HepG2 (cell line): ENCODE data around the gene GRB10. TPM values are rescaled to one million over a fixed set of nuclear protein-coding genes. Genes with fewer than 3 reads are reported as not detected.

Source experiments
- DZIP1 ChIP-seq: sonication (generic); formaldehyde crosslinking; IDR thresholded peaks from 2 replicates; pipeline ENCODE4 v1.5.0; 2020; ENCODE audit warnings: mild to moderate bottlenecking, missing genetic modification reagents
- ETV5 ChIP-seq: IDR thresholded peaks from 2 replicates; pipeline ENCODE4 v1.6.1; 2018; ENCODE audit warnings: missing biosample characterization, missing genetic modification reagents, inconsistent platforms, borderline replicate concordance
- EZH2 ChIP-seq: conservative IDR thresholded peaks from 2 replicates; pipeline ENCODE4 v1.6.1; 2012; ENCODE audit warnings: mild to moderate bottlenecking, low read depth, low read length, moderate library complexity
- GATAD1 ChIP-seq: IDR thresholded peaks from 2 replicates; pipeline ENCODE4 v1.6.1; 2016; ENCODE audit warnings: missing genetic modification reagents, missing compliant biosample characterization
- GZF1 ChIP-seq: sonication (generic); formaldehyde crosslinking; IDR thresholded peaks from 2 replicates; pipeline ENCODE4 v1.5.1; 2020; ENCODE audit warnings: mild to moderate bottlenecking, missing genetic modification reagents
- HNF4G ChIP-seq, 2 experiments: sonication (generic) in 1 of 2; formaldehyde crosslinking in 1 of 2; IDR thresholded peaks; 2 replicates each; pipeline versions ENCODE4 v1.4.0 to v1.6.1; 2011 to 2020; ENCODE audit warnings: borderline replicate concordance in 2 of 2, low read depth in 2 of 2, mild to moderate bottlenecking in 2 of 2, low read length in 1 of 2, missing genetic modification reagents in 1 of 2, moderate library complexity in 1 of 2
- MYNN ChIP-seq: sonication (generic); formaldehyde crosslinking; IDR thresholded peaks from 2 replicates; pipeline ENCODE4 v1.4.0; 2020; ENCODE audit warnings: mild to moderate bottlenecking, low read depth, missing genetic modification reagents
- RAD21 ChIP-seq: fragments of 450-650 bp; formaldehyde crosslinking; IDR thresholded peaks from 2 replicates; pipeline ENCODE4 v1.5.0; 2020; ENCODE audit warnings: mild to moderate bottlenecking
- RNF2 ChIP-seq: fragments of 450-650 bp; conservative IDR thresholded peaks from 2 replicates; pipeline ENCODE4 v1.6.1; 2016; ENCODE audit warnings: low read depth
- SMC3 ChIP-seq: IDR thresholded peaks from 2 replicates; pipeline ENCODE4 v1.6.1; 2011; ENCODE audit warnings: low read length, improper control_type of control experiment
- STAG1 ChIP-seq: sonication (generic); formaldehyde crosslinking; IDR thresholded peaks from 2 replicates; pipeline ENCODE4 v1.4.0; 2020; ENCODE audit warnings: missing genetic modification reagents
- XRCC5 ChIP-seq: fragments of 200-400 bp; formaldehyde crosslinking; optimal IDR thresholded peaks from 2 replicates; pipeline ENCODE3; 2017; ENCODE audit warnings: mild to moderate bottlenecking, low read length
- ZBTB3 ChIP-seq: sonication (generic); formaldehyde crosslinking; IDR thresholded peaks from 2 replicates; pipeline ENCODE4 v1.4.0; 2020; ENCODE audit warnings: low read depth, mild to moderate bottlenecking, moderate library complexity, missing genetic modification reagents, borderline replicate concordance
- ZFP1 ChIP-seq: IDR thresholded peaks from 2 replicates; pipeline ENCODE4 v1.6.1; 2016
- ZNF569 ChIP-seq: sonication (generic); formaldehyde crosslinking; IDR thresholded peaks from 2 replicates; pipeline ENCODE4 v1.5.0; 2020; ENCODE audit warnings: mild to moderate bottlenecking, missing genetic modification reagents, moderate library complexity, borderline replicate concordance
- ZNF615 ChIP-seq: sonication (generic); formaldehyde crosslinking; IDR thresholded peaks from 2 replicates; pipeline ENCODE4 v1.5.0; 2020; ENCODE audit warnings: mild to moderate bottlenecking, missing genetic modification reagents, borderline replicate concordance
- ZNF724P ChIP-seq: sonication (generic); formaldehyde crosslinking; IDR thresholded peaks from 2 replicates; pipeline ENCODE4 v1.8.0; 2022; ENCODE audit warnings: missing genetic modification reagents, borderline replicate concordance
- ZNF747 ChIP-seq: sonication (generic); formaldehyde crosslinking; IDR thresholded peaks from 2 replicates; pipeline ENCODE4 v1.8.1; 2023; ENCODE audit warnings: missing genetic modification reagents, mild to moderate bottlenecking, borderline replicate concordance
- ZSCAN30 ChIP-seq: sonication (generic); formaldehyde crosslinking; IDR thresholded peaks from 2 replicates; pipeline ENCODE4 v1.5.0; 2020; ENCODE audit warnings: mild to moderate bottlenecking, missing genetic modification reagents
- polyA plus RNA-seq, 8 experiments: library from polyadenylated mRNA; depleted of rRNA in 3 of 8; stranded (reverse) in 7 of 8; unstranded in 1 of 8; fragments of >200 nt; fragmentation: Illumina TruSeq in 4 of 8; extraction: Trizol in 4 of 8; gene quantifications; 2 replicates each; pipeline versions ENCODE4 v1.2.1 to v1.2.3, GENCODE V29; 2011 to 2016; ENCODE audit warnings: low read depth in 4 of 8, missing spikeins in 1 of 8, mixed read lengths in 1 of 8; ENCODE audit not compliant: insufficient read depth in 1 of 8
- total RNA-seq, 5 experiments: library from RNA; depleted of rRNA; stranded (reverse); fragments of >200 nt; fragmentation: Illumina TruSeq; extraction: Trizol; gene quantifications; 2 replicates each; pipeline ENCODE4 v1.2.3, GENCODE V29; 2016; ENCODE audit warnings: low read depth in 1 of 5
- TF ChIP-seq, protein P1 (sequence below): sonication (generic); formaldehyde crosslinking; IDR thresholded peaks from 2 replicates; pipeline ENCODE4 v1.8.0; 2022; ENCODE audit warnings: mild to moderate bottlenecking, missing genetic modification reagents, moderate library complexity
- TF ChIP-seq, protein P2 (sequence below): sonication (generic); formaldehyde crosslinking; IDR thresholded peaks from 2 replicates; pipeline ENCODE4 v1.5.1; 2020; ENCODE audit warnings: missing genetic modification reagents, mild to moderate bottlenecking, borderline replicate concordance
- TF ChIP-seq, protein P3 (sequence below): sonication (generic); formaldehyde crosslinking; IDR thresholded peaks from 2 replicates; pipeline ENCODE4 v1.4.0; 2020; ENCODE audit warnings: missing genetic modification reagents

Gene GRB10
- total and polyA plus RNA-seq, 2 of the 13 experiments (the other 11 are each of a cell fraction or from before 2014, with no cell fraction given): 4.0 to 6.8 TPM

- TF ChIP-seq ZBTB3 (CRISPR knock-in tag) (no peak), ZNF724P (no peak), RAD21 (CRISPR knock-in tag) (peak; percentile 47; the same call in 1 of the 2 replicates), ETV5 (CRISPR knock-in tag) (peak; percentile 10; the same call in 1 of the 2 replicates), XRCC5 (no peak), DZIP1 (CRISPR knock-in tag) (no peak), GZF1 (CRISPR knock-in tag) (no peak), EZH2 (no peak), ZNF747 (no peak), HNF4G (IDR thresholded peaks at IDR 0.05; ENCODE audit: borderline replicate concordance, low read depth, low read length) (peak; percentile 20; the same call in 1 of the 2 replicates), HNF4G (CRISPR knock-in tag; IDR thresholded peaks at IDR 0.05; ENCODE audit: borderline replicate concordance, low read depth) (no peak), ZSCAN30 (CRISPR knock-in tag) (no peak), SMC3 (peak; percentile 79), ZNF569 (CRISPR knock-in tag) (no peak), RNF2 (no peak), ZNF615 (no peak), MYNN (CRISPR knock-in tag) (no peak), ZFP1 (CRISPR knock-in tag) (no peak), STAG1 (CRISPR knock-in tag) (peak; percentile 72), GATAD1 (CRISPR knock-in tag) (no peak)
- TF ChIP-seq, protein P1, sequence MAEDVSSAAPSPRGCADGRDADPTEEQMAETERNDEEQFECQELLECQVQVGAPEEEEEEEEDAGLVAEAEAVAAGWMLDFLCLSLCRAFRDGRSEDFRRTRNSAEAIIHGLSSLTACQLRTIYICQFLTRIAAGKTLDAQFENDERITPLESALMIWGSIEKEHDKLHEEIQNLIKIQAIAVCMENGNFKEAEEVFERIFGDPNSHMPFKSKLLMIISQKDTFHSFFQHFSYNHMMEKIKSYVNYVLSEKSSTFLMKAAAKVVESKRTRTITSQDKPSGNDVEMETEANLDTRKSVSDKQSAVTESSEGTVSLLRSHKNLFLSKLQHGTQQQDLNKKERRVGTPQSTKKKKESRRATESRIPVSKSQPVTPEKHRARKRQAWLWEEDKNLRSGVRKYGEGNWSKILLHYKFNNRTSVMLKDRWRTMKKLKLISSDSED (CRISPR knock-in tag): no peak
- TF ChIP-seq, protein P2, sequence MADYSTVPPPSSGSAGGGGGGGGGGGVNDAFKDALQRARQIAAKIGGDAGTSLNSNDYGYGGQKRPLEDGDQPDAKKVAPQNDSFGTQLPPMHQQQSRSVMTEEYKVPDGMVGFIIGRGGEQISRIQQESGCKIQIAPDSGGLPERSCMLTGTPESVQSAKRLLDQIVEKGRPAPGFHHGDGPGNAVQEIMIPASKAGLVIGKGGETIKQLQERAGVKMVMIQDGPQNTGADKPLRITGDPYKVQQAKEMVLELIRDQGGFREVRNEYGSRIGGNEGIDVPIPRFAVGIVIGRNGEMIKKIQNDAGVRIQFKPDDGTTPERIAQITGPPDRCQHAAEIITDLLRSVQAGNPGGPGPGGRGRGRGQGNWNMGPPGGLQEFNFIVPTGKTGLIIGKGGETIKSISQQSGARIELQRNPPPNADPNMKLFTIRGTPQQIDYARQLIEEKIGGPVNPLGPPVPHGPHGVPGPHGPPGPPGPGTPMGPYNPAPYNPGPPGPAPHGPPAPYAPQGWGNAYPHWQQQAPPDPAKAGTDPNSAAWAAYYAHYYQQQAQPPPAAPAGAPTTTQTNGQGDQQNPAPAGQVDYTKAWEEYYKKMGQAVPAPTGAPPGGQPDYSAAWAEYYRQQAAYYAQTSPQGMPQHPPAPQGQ: no peak
- TF ChIP-seq, protein P3, sequence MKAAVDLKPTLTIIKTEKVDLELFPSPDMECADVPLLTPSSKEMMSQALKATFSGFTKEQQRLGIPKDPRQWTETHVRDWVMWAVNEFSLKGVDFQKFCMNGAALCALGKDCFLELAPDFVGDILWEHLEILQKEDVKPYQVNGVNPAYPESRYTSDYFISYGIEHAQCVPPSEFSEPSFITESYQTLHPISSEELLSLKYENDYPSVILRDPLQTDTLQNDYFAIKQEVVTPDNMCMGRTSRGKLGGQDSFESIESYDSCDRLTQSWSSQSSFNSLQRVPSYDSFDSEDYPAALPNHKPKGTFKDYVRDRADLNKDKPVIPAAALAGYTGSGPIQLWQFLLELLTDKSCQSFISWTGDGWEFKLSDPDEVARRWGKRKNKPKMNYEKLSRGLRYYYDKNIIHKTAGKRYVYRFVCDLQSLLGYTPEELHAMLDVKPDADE: no peak
These were observed 85.7 kb downstream of the GRB10 start (continued) for GRCh38 chr7:50696810-50697582.
